SIG-M5 treated with dmso at 0.1 percent for 504 hours (cell line): ENCODE measurements around the gene ATP6V1D.
A peak's percentile ranks its signal among the peaks of the same experiment; 100 is the strongest.
"Not testable (repeated sequence)": the region's sequence is repeated elsewhere in the genome, so short reads cannot be mapped to it uniquely, and the experiment has no call there.

Source experiments
- DNase-seq: peaks from one replicate; lab custom pipeline; 2025; ENCODE audit not compliant: unreplicated experiment; lab: John Stamatoyannopoulos, UW

The ATP6V1D gene

GRCh38 chr14:67371247-67372148 lies 11.9 kb upstream of the ATP6V1D start:
- no peak for DNase-seq

GRCh38 chr14:67370830-67371229 lies 11.2 kb upstream of the ATP6V1D start:
- DNase-seq, result no peak

GRCh38 chr14:67365476-67365875 lies 5.9 kb upstream of the ATP6V1D start:
- DNase-seq, result no peak

GRCh38 chr14:67360470-67361206 lies 1.0 kb upstream of the ATP6V1D start:
- no peak for DNase-seq

- no peak for DNase-seq
These were observed 455 bp downstream of the ATP6V1D start for GRCh38 chr14:67358924-67359774.

GRCh38 chr14:67357969-67358354 lies 1.6 kb downstream of the ATP6V1D start:
- DNase-seq, result no peak

- DNase-seq, result no peak
These were observed 2.2 kb downstream of the ATP6V1D start for GRCh38 chr14:67357186-67357968.

- no peak for DNase-seq
These were observed 7.5 kb downstream of the ATP6V1D start for GRCh38 chr14:67352055-67352454.

- DNase-seq, result peak; percentile 18
These were observed 14.0 kb downstream of the ATP6V1D start for GRCh38 chr14:67345583-67345982.

- no peak for DNase-seq
These were observed 15.9 kb downstream of the ATP6V1D start for GRCh38 chr14:67343601-67344230.

- DNase-seq, result not testable (repeated sequence)
These were observed 18.4 kb downstream of the ATP6V1D start for GRCh38 chr14:67341231-67341630.

- DNase-seq, result no peak
These were observed 23.8 kb downstream of the ATP6V1D start for GRCh38 chr14:67335781-67336180.

GRCh38 chr14:67332468-67332867 lies 27.1 kb downstream of the ATP6V1D start:
- no peak for DNase-seq

- DNase-seq, result no peak
These were observed 28.1 kb downstream of the ATP6V1D start for GRCh38 chr14:67331368-67332125.

- not testable (repeated sequence) for DNase-seq
These were observed 29.9 kb downstream of the ATP6V1D start for GRCh38 chr14:67329666-67330065.

- no peak for DNase-seq
These were observed 40.5 kb downstream of the ATP6V1D start for GRCh38 chr14:67319142-67319541.

GRCh38 chr14:67317822-67318221 lies 41.8 kb downstream of the ATP6V1D start:
- no peak for DNase-seq

- no peak for DNase-seq
These were observed 46.5 kb downstream of the ATP6V1D start for GRCh38 chr14:67313153-67313552.

GRCh38 chr14:67311868-67312267 lies 47.7 kb downstream of the ATP6V1D start:
- DNase-seq, result peak; percentile 51
